Parathyroid adenoma (tissue), 2 donors: ENCODE results near the gene MOB3B.

Experiments
- H2AFZ ChIP-seq: fragments of 300-600 bp; sonication (generic); one replicate; pipeline ENCODE4 v1.7.0; 2017; ENCODE audit warnings: antibody characterized with exemption, mild to moderate bottlenecking
- H3K27ac ChIP-seq: fragments of 300-600 bp; sonication (generic); one replicate; pipeline ENCODE4 v1.7.0; 2017
- H3K27me3 ChIP-seq: fragments of 300-600 bp; sonication (generic); one replicate; pipeline ENCODE4 v1.7.0; 2017; ENCODE audit warnings: low read length; ENCODE audit not compliant: control insufficient read depth, insufficient read depth
- H3K36me3 ChIP-seq: fragments of 300-600 bp; sonication (generic); one replicate; pipeline ENCODE4 v1.7.0; 2017; ENCODE audit warnings: low read length; ENCODE audit not compliant: control insufficient read depth, insufficient read depth
- H3K4me1 ChIP-seq: fragments of 300-600 bp; sonication (generic); one replicate; pipeline ENCODE4 v1.7.0; 2017; ENCODE audit warnings: control low read depth
- H3K4me2 ChIP-seq: fragments of 300-600 bp; sonication (generic); one replicate; pipeline ENCODE4 v1.7.0; 2017; ENCODE audit warnings: low read length
- H3K4me3 ChIP-seq: fragments of 300-600 bp; sonication (generic); one replicate; pipeline ENCODE4 v1.7.0; 2017; ENCODE audit warnings: low read depth, low read length
- H3K79me2 ChIP-seq: fragments of 300-600 bp; sonication (generic); one replicate; pipeline ENCODE4 v1.7.0; 2017; ENCODE audit warnings: control low read depth
- H3K9ac ChIP-seq: fragments of 300-600 bp; sonication (generic); one replicate; pipeline ENCODE4 v1.7.0; 2017; ENCODE audit warnings: mild to moderate bottlenecking
- H3K9me3 ChIP-seq: fragments of 300-600 bp; sonication (generic); one replicate; pipeline ENCODE4 v1.7.0; 2017; ENCODE audit warnings: low read length; ENCODE audit not compliant: control insufficient read depth
- TF ChIP-seq, protein P1 (sequence below): fragments of 300-600 bp; sonication (generic); IDR thresholded peaks from one replicate; pipeline ENCODE4 v1.7.0; 2017; ENCODE audit warnings: antibody characterized with exemption, mild to moderate bottlenecking
- donor health status: primary hyperparathyroidism.

MOB3B gene

DNA sequence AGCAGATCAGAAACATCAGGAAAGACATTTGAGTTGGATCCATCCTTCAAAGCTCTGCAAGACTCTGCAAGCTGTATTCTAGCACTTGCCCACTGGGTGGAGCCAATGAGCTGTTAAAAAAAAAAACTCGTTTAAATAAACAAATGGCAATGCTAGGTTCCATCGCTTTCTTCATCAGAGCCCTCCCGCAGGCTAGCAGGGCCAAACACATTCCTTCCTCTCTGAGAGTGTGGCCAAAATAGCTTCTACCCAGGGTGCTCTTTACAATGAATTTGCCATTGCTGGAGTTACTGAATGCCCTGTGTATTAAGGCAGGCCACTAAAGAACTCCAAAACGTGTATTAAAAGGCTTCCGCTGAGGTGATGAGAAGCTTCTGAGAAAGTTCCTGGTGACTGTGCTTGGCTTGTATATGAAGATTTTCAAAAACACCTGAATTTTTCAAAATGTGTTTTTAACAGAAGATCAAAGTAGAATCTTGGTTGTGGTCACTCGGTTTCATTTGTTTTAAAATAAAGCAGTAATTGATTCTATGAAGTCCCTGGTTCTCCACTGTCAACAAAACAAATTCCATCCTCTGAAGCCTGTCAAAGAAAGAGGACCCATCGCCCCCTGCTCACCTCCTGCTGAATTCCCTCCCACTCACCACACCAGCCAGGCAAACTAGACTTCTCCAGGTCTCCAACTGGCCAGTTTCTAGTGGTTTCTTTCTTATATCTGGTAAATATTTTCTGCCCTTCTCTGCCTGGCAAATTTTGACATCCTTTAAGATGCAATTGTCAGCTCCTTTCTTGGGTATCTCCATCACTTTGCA lies 196.2 kb downstream of the MOB3B start:
- no peaks in the 10 kb centered on the region for H3K9me3 ChIP-seq
- no peaks in the 10 kb centered on the region for H3K27me3 ChIP-seq
- no peaks in the 10 kb centered on the region for H3K4me1 ChIP-seq
- H3K27ac ChIP-seq: no peak overlapping the region
- H2AFZ ChIP-seq: no peak overlapping the region
- H3K36me3 ChIP-seq: no peaks in the 10 kb centered on the region
- H3K4me3 ChIP-seq: no peak overlapping the region
- no peaks in the 10 kb centered on the region for H3K79me2 ChIP-seq
- TF ChIP-seq, protein P1, sequence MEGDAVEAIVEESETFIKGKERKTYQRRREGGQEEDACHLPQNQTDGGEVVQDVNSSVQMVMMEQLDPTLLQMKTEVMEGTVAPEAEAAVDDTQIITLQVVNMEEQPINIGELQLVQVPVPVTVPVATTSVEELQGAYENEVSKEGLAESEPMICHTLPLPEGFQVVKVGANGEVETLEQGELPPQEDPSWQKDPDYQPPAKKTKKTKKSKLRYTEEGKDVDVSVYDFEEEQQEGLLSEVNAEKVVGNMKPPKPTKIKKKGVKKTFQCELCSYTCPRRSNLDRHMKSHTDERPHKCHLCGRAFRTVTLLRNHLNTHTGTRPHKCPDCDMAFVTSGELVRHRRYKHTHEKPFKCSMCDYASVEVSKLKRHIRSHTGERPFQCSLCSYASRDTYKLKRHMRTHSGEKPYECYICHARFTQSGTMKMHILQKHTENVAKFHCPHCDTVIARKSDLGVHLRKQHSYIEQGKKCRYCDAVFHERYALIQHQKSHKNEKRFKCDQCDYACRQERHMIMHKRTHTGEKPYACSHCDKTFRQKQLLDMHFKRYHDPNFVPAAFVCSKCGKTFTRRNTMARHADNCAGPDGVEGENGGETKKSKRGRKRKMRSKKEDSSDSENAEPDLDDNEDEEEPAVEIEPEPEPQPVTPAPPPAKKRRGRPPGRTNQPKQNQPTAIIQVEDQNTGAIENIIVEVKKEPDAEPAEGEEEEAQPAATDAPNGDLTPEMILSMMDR: peak; percentile 55
- H3K9ac ChIP-seq: no peak overlapping the region
- no peak overlapping the region for H3K4me2 ChIP-seq

DNA sequence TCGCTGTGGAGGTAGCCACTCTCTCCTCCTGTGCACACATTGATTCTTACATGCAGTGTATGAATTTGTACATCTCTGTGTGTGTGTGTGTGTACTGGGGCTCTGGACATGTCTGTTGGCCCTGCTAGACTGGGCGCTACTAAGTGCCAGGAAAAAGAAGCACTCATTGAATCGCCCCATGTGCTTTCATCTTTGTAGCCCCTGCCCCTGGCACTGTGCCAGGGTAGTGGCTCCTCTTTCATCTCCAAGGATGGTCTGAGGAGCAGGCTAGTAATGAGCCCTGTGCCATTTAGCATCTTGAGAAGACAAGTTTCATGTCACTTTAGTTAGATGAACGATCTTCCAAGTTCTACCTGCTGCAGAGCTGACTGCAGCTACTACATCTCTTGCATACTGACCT lies 198.2 kb downstream of the MOB3B start:
- no peaks in the 10 kb centered on the region for H3K4me1 ChIP-seq
- H3K4me2 ChIP-seq: no peak overlapping the region
- H3K9ac ChIP-seq: no peak overlapping the region
- H3K27ac ChIP-seq: no peak overlapping the region
- no peaks in the 10 kb centered on the region for H3K27me3 ChIP-seq
- no peak overlapping the region for H3K4me3 ChIP-seq
- H3K9me3 ChIP-seq: no peaks in the 10 kb centered on the region
- no peaks in the 10 kb centered on the region for H3K36me3 ChIP-seq
- H3K79me2 ChIP-seq: no peaks in the 10 kb centered on the region
- TF ChIP-seq, protein P1: no peak
- H2AFZ ChIP-seq: no peak overlapping the region

DNA sequence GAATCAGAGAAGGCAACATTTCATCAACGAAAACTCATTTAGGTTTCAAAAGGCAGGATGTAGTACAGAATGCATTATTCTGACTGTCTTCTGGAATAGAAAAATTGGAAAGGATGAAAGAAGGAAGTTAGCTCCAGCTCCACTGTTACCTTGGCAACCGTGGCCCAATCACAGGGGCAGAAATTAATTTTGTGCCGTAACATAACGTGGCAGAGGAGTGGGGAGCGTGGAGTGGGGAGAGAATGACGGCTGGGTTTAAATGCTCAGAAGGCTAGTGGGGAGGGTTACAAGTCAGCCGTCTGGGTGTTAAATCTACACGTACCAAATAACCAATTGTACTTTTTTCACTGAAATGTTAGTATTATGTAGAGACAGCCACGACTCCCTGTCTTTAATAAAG lies 200.3 kb downstream of the MOB3B start:
- Histone ChIP-seq H3K4me1 (no peaks in the 10 kb centered on the region), H2AFZ (no peak overlapping the region), H3K4me3 (no peak overlapping the region), H3K36me3 (no peaks in the 10 kb centered on the region), H3K27me3 (no peaks in the 10 kb centered on the region), H3K27ac (no peak overlapping the region), H3K9ac (no peak overlapping the region), H3K9me3 (no peaks in the 10 kb centered on the region), H3K4me2 (no peak overlapping the region), H3K79me2 (no peaks in the 10 kb centered on the region)
- TF ChIP-seq, protein P1: no peak

DNA sequence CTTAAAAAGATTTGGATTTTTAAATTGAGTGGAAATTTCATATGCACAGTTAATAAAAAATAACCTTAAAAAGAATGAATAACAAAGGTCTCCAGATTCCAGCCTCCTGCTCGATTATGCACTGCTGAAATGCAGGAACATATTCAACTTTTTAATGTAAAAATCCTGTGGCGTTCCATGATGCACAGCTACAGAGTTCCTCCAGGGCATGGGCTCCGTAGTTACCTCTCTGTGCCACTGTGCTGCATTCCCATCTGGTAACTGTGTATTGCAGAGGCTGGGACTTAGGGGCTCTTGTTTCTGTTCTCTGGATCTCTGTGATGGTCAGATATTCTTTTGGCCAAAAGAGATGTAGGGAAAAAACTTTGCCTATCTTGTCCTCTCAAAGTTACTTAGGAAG lies 201.1 kb downstream of the MOB3B start:
- no peaks in the 10 kb centered on the region for H3K27me3 ChIP-seq
- TF ChIP-seq, protein P1: no peak
- H3K27ac ChIP-seq: no peak overlapping the region
- no peaks in the 10 kb centered on the region for H3K79me2 ChIP-seq
- no peak overlapping the region for H2AFZ ChIP-seq
- H3K4me1 ChIP-seq: no peaks in the 10 kb centered on the region
- no peak overlapping the region for H3K4me2 ChIP-seq
- no peaks in the 10 kb centered on the region for H3K36me3 ChIP-seq
- H3K9ac ChIP-seq: no peak overlapping the region
- H3K9me3 ChIP-seq: no peaks in the 10 kb centered on the region
- H3K4me3 ChIP-seq: no peak overlapping the region

DNA sequence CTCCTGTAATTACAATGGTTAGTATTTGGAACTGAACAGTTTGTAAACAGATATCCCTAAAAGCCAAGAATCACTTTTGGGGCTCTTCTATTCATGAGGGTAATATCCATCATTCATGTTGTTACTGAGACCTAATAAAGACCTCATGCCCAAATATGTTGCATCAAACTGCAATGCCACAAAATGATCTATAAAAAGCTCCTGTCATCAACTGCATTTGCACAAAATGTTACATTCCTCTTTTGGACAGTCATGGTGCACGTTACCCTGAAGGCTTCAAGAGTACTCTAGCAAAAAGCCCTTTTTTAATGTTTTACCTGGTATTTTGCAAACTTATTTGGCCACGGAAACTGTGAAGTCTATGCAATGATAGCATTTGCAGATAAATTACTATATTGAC lies 218.4 kb downstream of the MOB3B start:
- no peak overlapping the region for H3K4me3 ChIP-seq
- TF ChIP-seq, protein P1: no peak
- H3K9me3 ChIP-seq: no peaks in the 10 kb centered on the region
- no peaks in the 10 kb centered on the region for H3K36me3 ChIP-seq
- no peaks in the 10 kb centered on the region for H3K4me1 ChIP-seq
- no peak overlapping the region for H2AFZ ChIP-seq
- H3K27me3 ChIP-seq: no peaks in the 10 kb centered on the region
- H3K27ac ChIP-seq: no peak overlapping the region
- H3K79me2 ChIP-seq: no peaks in the 10 kb centered on the region
- H3K9ac ChIP-seq: no peak overlapping the region
- H3K4me2 ChIP-seq: no peak overlapping the region
